Sigmoid colon (tissue), 7 donors: Measurements from ENCODE around the gene ADGRG6. TPM values are rescaled to one million over a fixed set of nuclear protein-coding genes. Genes with fewer than 3 reads are reported as not detected.

Experiments used
- DNase-seq: peaks from one replicate; pipeline ENCODE4 v3.0.0-alpha.2; 2019
- H3K27ac ChIP-seq, 4 donors: fragments of 200-600 bp; sonication (generic); one replicate each; pipeline ENCODE4 v1.5.1; 2016 to 2019; ENCODE audit warnings: mild to moderate bottlenecking in 1 of 4
- H3K27me3 ChIP-seq, 3 donors: fragments of 200-600 bp; sonication (generic); one replicate each; pipeline ENCODE4 v1.5.1; 2019; ENCODE audit warnings: mild to moderate bottlenecking in 1 of 3
- H3K36me3 ChIP-seq, 4 donors: fragments of 200-600 bp; sonication (generic); one replicate each; pipeline ENCODE4 v1.5.1; 2016 to 2019
- H3K4me1 ChIP-seq, 4 donors: fragments of 200-600 bp; sonication (generic); one replicate each; pipeline ENCODE4 v1.5.1; 2017 to 2019
- H3K4me3 ChIP-seq, 4 donors: fragments of 200-600 bp; sonication (generic); one replicate each; pipeline ENCODE4 v1.5.1; 2017 to 2019; ENCODE audit warnings: mild to moderate bottlenecking in 2 of 4, moderate library complexity in 1 of 4
- H3K9me3 ChIP-seq, 4 donors: fragments of 200-600 bp in 3 of 4; sonication (generic) in 3 of 4; one replicate each; pipeline versions ENCODE4 v1.5.1 to v1.6.1; 2013 to 2019
- CTCF ChIP-seq, 4 experiments: fragments of 450-650 bp in 3 of 4; fragments of 200-600 bp in 1 of 4; IDR thresholded peaks; one replicate each; pipeline ENCODE4 v1.5.1; 2016 to 2019; ENCODE audit warnings: antibody characterized with exemption in 4 of 4, mild to moderate bottlenecking in 3 of 4, moderate library complexity in 2 of 4
- EP300 ChIP-seq, 4 donors: sonication (generic); formaldehyde crosslinking; IDR thresholded peaks; one replicate each; pipeline ENCODE4 v1.6.1; 2017; ENCODE audit warnings: antibody characterized with exemption in 4 of 4
- POLR2A ChIP-seq, 2 donors: fragments of 450-650 bp; IDR thresholded peaks; one replicate each; pipeline ENCODE4 v1.6.1; 2016; ENCODE audit warnings: antibody characterized with exemption in 2 of 2, mild to moderate bottlenecking in 2 of 2, moderate library complexity in 2 of 2
- POLR2AphosphoS5 ChIP-seq, 4 donors: sonication (generic); formaldehyde crosslinking; IDR thresholded peaks; one replicate each; pipeline ENCODE4 v1.6.1; 2017; ENCODE audit warnings: antibody characterized with exemption in 4 of 4
- WGBS, 2 donors: extraction: QIAGEN DNeasy Blood & Tissue Kit; methylation state at CpG; one replicate each; pipeline ENCODE4 v1.1.7; 2013; 5-methylcytosine and 5-hydroxymethylcytosine counted together
- intact Hi-C: fragments of 100-400 bp; cut with DNase I; formaldehyde crosslinking; loops from one replicate; pipeline ENCODE4 v1.15.1; 2023
- polyA plus RNA-seq, 3 donors: library from polyadenylated mRNA; stranded (reverse); fragments of 200-250 nt; gene quantifications; one replicate each; pipeline ENCODE4 v1.2.3, GENCODE V29; 2013
- total RNA-seq, 4 donors: library from RNA; depleted of rRNA; stranded (reverse); fragments of >200 nt; gene quantifications; one replicate each; pipeline ENCODE4 v1.1.0, GENCODE V29; 2016
- donor health status: healthy with polysubstance abuse.
- donor health status: Bipolar disorder and iron deficiency.
- donor health status: healthy.

ADGRG6 gene
- total and polyA plus RNA-seq, 7 donors, result 0.60 to 17.6 (median 12.6) TPM

GRCh38 chr6:142293121-142293520 lies 8.7 kb upstream of the ADGRG6 start:
- TF ChIP-seq POLR2A (IDR thresholded peaks at IDR 0.05), result no peak
- no peak for TF ChIP-seq EP300 (IDR thresholded peaks at IDR 0.05)
- no peak for TF ChIP-seq CTCF (IDR thresholded peaks at IDR 0.05)
- no peak for TF ChIP-seq POLR2AphosphoS5 (IDR thresholded peaks at IDR 0.05)
- no peaks in the 10 kb centered on the region for H3K9me3 ChIP-seq
- no peaks in the 10 kb centered on the region for H3K27me3 ChIP-seq
- WGBS, 2 donors, result 94 to 95% methylated on average over 2 of the region's 2 CpGs
- H3K4me1 ChIP-seq, result no peaks in the 10 kb centered on the region
- H3K27ac ChIP-seq, result no peak overlapping the region
- intact Hi-C loops, result no loop called here
- no peak for DNase-seq
- no peaks in the 10 kb centered on the region for H3K36me3 ChIP-seq
- H3K4me3 ChIP-seq, result no peak overlapping the region

- intact Hi-C loops, result no loop called here
- 90% methylated on average over 1 of the region's 1 CpG for WGBS, 2 donors
- no peaks in the 10 kb centered on the region for H3K9me3 ChIP-seq
- H3K4me1 ChIP-seq, result no peaks in the 10 kb centered on the region
- no peak for TF ChIP-seq CTCF (IDR thresholded peaks at IDR 0.05)
- no peak for TF ChIP-seq POLR2A (IDR thresholded peaks at IDR 0.05)
- TF ChIP-seq EP300 (IDR thresholded peaks at IDR 0.05), result no peak
- TF ChIP-seq POLR2AphosphoS5 (IDR thresholded peaks at IDR 0.05), result no peak
- no peaks in the 10 kb centered on the region for H3K27me3 ChIP-seq
- H3K27ac ChIP-seq, result no peak overlapping the region
- no peak overlapping the region for H3K4me3 ChIP-seq
- no peaks in the 10 kb centered on the region for H3K36me3 ChIP-seq
- DNase-seq, result no peak
Measured at GRCh38 chr6:142294679-142295078, 7.1 kb upstream of the ADGRG6 start.

GRCh38 chr6:142296975-142297604 lies 4.7 kb upstream of the ADGRG6 start:
- intact Hi-C loops, result no loop called here
- H3K27me3 ChIP-seq, result peaks cover 8 to 19% (median 8%) of the 10 kb centered on the region in 3 donors
- H3K36me3 ChIP-seq, result no peaks in the 10 kb centered on the region
- 92 to 94% methylated on average over 2 of the region's 2 CpGs for WGBS, 2 donors
- no peak for TF ChIP-seq POLR2A (IDR thresholded peaks at IDR 0.05)
- TF ChIP-seq EP300 (IDR thresholded peaks at IDR 0.05), result no peak
- no peak for TF ChIP-seq POLR2AphosphoS5 (IDR thresholded peaks at IDR 0.05)
- TF ChIP-seq CTCF (IDR thresholded peaks at IDR 0.05), result no peak
- H3K4me1 ChIP-seq, result peaks cover 0 to 10% (median 5%) of the 10 kb centered on the region in 4 donors
- no peak overlapping the region for H3K27ac ChIP-seq
- no peaks in the 10 kb centered on the region for H3K9me3 ChIP-seq
- DNase-seq, result no peak
- H3K4me3 ChIP-seq, result no peak overlapping the region

- H3K27me3 ChIP-seq, result peaks cover 8 to 25% (median 9%) of the 10 kb centered on the region in 3 donors
- H3K9me3 ChIP-seq, result no peaks in the 10 kb centered on the region
- no peak overlapping the region for H3K27ac ChIP-seq
- 93 to 96% methylated on average over 3 of the region's 3 CpGs for WGBS, 2 donors
- no peak overlapping the region for H3K4me3 ChIP-seq
- peaks cover 0 to 14% (median 6%) of the 10 kb centered on the region in 4 donors for H3K4me1 ChIP-seq
- H3K36me3 ChIP-seq, result no peaks in the 10 kb centered on the region
- no peak for DNase-seq
- TF ChIP-seq EP300 (IDR thresholded peaks at IDR 0.05) (no peak), CTCF (IDR thresholded peaks at IDR 0.05) (no peak), POLR2A (IDR thresholded peaks at IDR 0.05) (no peak), POLR2AphosphoS5 (IDR thresholded peaks at IDR 0.05) (no peak)
- intact Hi-C loops, result no loop called here
Measured at GRCh38 chr6:142297605-142297995, 4.2 kb upstream of the ADGRG6 start.
